Neutrophil (primary cell): ENCODE measurements around the gene LSR.

Source experiments
- H3K27ac ChIP-seq: fragments of 200-600 bp; sonication (generic); 2 replicates; pipeline ENCODE4 v1.5.1; 2016; ENCODE audit warnings: mild to moderate bottlenecking, moderate library complexity
- H3K27me3 ChIP-seq: fragments of 200-600 bp; sonication (generic); 2 replicates; pipeline ENCODE4 v1.6.0; 2016; ENCODE audit warnings: mild to moderate bottlenecking
- H3K36me3 ChIP-seq: fragments of 200-600 bp; sonication (generic); 2 replicates; pipeline ENCODE4 v1.5.1; 2017
- H3K4me1 ChIP-seq, 2 experiments: fragments of 200-600 bp in 1 of 2; sonication (generic) in 1 of 2; 1 replicate in 1 of 2; 2 replicates in 1 of 2; pipeline versions ENCODE4 v1.5.1 to v1.6.1; 2013 to 2016; ENCODE audit warnings: low read depth in 1 of 2, low read length in 1 of 2, mild to moderate bottlenecking in 1 of 2, moderate library complexity in 1 of 2; ENCODE audit not compliant: control insufficient read depth in 1 of 2, insufficient read depth in 1 of 2
- H3K4me3 ChIP-seq, 2 experiments: fragments of 200-600 bp in 1 of 2; sonication (generic) in 1 of 2; 1 replicate in 1 of 2; 2 replicates in 1 of 2; pipeline ENCODE4 v1.5.1; 2013 to 2016; ENCODE audit warnings: low read depth in 1 of 2, low read length in 1 of 2, mild to moderate bottlenecking in 1 of 2, moderate library complexity in 1 of 2
- H3K9me3 ChIP-seq: fragments of 200-600 bp; sonication (generic); 2 replicates; pipeline ENCODE4 v1.5.1; 2016
- TF ChIP-seq, protein P1 (sequence below): fragments of 200-600 bp; sonication (generic); IDR thresholded peaks from 2 replicates; pipeline ENCODE4 v1.5.1; 2016; ENCODE audit warnings: antibody characterized with exemption

The LSR gene

DNA sequence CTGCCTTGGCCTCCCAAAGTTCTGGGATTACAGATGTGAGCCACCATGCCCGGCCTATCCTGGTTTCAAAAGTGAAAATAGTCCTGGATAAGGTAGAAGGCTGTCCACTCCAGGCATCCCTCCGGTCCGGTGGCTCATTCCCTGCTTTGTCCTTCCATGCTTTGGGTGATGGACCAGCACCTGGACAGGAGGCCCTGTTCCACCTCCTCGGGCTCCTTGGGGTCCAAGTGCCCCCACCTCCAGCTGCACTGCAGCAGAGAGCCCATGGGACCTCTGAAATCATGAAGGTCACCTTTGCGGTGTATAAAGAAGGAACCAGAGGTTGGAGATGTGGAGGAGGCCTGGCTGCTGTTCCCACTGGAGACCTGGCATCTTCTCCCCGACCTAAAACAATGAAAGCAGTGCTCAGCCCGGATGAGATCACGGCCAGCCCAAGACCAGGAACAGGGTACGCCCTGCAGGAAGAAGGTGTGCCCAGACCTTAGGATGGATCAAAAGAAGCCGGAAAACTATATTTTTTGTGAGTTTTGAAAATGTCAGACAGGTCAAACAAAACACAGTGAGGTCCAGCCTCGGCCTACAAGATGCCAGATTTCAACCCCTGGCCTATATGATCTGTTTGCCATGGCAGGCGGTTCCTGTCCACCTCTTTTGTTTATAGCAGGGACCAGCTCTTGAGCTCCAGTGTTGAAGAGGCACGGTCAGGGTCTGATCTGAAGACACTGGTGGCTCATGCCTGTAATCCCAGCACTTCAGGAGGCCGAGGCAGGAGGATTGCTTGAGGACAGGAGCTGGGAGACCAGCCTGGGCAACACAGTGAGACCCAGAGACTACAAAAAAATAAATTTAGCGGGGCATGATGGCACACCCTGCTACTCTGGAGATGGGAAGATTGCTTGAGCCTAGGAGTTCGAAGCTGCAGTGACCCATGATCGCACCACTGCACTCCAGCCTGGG, 5.8 kb downstream of the LSR start:
- TF ChIP-seq, protein P1, sequence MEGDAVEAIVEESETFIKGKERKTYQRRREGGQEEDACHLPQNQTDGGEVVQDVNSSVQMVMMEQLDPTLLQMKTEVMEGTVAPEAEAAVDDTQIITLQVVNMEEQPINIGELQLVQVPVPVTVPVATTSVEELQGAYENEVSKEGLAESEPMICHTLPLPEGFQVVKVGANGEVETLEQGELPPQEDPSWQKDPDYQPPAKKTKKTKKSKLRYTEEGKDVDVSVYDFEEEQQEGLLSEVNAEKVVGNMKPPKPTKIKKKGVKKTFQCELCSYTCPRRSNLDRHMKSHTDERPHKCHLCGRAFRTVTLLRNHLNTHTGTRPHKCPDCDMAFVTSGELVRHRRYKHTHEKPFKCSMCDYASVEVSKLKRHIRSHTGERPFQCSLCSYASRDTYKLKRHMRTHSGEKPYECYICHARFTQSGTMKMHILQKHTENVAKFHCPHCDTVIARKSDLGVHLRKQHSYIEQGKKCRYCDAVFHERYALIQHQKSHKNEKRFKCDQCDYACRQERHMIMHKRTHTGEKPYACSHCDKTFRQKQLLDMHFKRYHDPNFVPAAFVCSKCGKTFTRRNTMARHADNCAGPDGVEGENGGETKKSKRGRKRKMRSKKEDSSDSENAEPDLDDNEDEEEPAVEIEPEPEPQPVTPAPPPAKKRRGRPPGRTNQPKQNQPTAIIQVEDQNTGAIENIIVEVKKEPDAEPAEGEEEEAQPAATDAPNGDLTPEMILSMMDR: no peak
- no peak overlapping the region for H3K4me3 ChIP-seq
- H3K36me3 ChIP-seq: no peaks in the 10 kb centered on the region
- no peaks in the 10 kb centered on the region for H3K9me3 ChIP-seq
- no peak overlapping the region for H3K27ac ChIP-seq
- H3K27me3 ChIP-seq: peaks cover 25% of the 10 kb centered on the region
- H3K4me1 ChIP-seq: no peaks in the 10 kb centered on the region

DNA sequence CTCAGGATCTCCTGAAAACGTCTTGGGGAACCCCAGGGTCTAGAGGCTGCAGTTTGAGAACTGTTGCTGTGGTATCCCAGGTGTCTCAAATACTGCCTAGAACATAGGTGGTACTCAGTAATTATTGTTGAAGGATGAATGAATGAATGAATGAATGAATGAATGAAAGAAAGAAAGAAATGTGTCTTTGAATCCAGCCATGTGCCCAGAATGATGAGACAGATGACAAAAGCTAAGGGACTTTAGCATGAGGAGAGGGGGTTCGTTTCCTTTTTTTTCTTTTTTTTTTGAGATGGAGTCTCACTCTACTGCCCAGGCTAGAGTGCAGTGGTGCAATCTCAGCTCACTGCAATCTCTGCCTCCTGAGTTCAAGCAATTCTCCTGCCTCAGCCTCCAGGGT, 7.8 kb downstream of the LSR start:
- no peaks in the 10 kb centered on the region for H3K36me3 ChIP-seq
- H3K4me3 ChIP-seq: no peak overlapping the region
- H3K4me1 ChIP-seq: no peaks in the 10 kb centered on the region
- TF ChIP-seq, protein P1: no peak
- no peak overlapping the region for H3K27ac ChIP-seq
- peaks cover 17% of the 10 kb centered on the region for H3K27me3 ChIP-seq
- no peaks in the 10 kb centered on the region for H3K9me3 ChIP-seq

- Histone ChIP-seq H3K36me3 (no peaks in the 10 kb centered on the region), H3K4me1 (no peaks in the 10 kb centered on the region), H3K27ac (no peak overlapping the region), H3K4me3 (no peak overlapping the region), H3K9me3 (no peaks in the 10 kb centered on the region), H3K27me3 (peaks cover 21% of the 10 kb centered on the region)
- TF ChIP-seq, protein P1: no peak
Measured at GRCh38 chr19:35257113-35257461, 8.3 kb downstream of the LSR start.

DNA sequence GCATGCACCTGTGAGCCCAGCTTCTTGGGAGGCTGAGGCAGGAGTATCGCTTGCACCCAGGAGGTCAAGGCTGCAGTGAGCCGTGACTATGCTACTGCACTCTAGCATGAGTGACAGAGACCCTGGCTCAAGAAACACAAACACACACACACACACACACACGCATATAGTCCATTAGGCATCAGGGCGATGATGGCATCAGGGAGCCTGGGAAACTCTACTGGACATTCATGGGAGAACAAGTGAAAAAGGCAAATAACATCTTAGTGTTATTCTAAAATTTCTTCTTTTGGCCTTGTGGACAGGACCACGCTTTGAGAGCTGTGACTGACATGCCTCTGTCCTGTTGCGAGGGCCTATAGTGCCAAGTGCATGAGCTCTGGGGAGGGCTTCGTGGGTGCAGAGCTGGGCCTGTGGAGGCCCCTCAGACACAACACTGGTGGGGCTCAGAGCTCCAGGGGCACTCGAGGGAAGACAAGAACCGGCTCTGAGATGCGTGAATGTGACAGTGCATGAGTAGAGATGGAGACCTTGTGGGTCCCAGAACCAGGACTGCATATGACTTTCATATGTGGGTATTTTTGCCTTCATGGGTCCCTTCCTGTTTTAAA, 12.0 kb downstream of the LSR start:
- Histone ChIP-seq H3K9me3 (no peaks in the 10 kb centered on the region), H3K4me3 (no peak overlapping the region), H3K27ac (no peak overlapping the region), H3K27me3 (peaks cover 30% of the 10 kb centered on the region), H3K4me1 (peaks cover 9 to 12% of the 10 kb centered on the region in 2 experiments), H3K36me3 (no peaks in the 10 kb centered on the region)
- TF ChIP-seq, protein P1: no peak

DNA sequence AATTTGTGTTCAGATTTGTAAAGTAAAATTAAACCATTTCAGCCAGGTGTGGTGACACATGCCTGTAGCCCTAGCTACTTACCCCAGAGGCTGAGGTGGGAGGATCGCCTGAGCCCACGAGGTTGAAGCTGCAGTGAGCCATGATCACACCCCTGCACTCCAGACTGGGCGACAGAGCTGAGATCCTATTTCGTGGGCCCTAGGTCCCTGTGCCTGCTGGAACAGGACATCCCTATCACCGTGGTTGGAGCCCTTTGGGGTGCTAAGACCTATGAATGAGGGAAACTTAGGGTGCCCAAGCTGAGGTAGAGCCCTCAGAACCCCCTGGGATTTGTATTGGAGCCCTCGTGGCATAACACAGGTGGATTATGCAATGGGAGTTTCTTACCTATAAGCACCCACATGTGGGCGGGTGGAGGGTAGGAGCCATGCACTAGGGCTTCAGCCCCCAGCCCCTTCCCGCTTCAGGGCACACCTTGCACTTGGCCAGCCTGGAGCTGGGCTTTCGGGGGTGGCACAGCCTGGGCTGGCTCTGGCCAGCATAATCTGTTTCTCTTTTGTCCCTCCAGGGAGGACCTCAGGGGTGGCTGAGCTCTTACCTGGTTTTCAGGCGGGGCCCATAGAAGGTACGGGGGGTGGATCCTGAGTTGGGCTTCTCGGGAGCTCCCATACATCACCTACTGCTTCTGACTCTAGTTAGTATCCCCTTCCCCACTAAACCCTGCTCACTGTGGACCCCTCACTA, 12.7 kb downstream of the LSR start:
- no peaks in the 10 kb centered on the region for H3K9me3 ChIP-seq
- H3K27ac ChIP-seq: no peak overlapping the region
- no peak overlapping the region for H3K4me3 ChIP-seq
- H3K4me1 ChIP-seq: peaks cover 16 to 19% of the 10 kb centered on the region in 2 experiments
- H3K36me3 ChIP-seq: no peaks in the 10 kb centered on the region
- TF ChIP-seq, protein P1: no peak
- peaks cover 30% of the 10 kb centered on the region for H3K27me3 ChIP-seq
